GM21723 (cell line): ENCODE measurements around the gene COL6A2.
"Not testable (repeated sequence)": the region's sequence is repeated elsewhere in the genome, so short reads cannot be mapped to it uniquely, and the experiment has no call there.

ENCODE experiments used
- ATAC-seq: cut with Tn5 transposase; IDR thresholded peaks from one replicate; pipeline ENCODE4 v1.9.1; 2021; ENCODE audit warnings: mild to moderate bottlenecking, moderate library complexity; ENCODE audit not compliant: unreplicated experiment

Gene COL6A2

GRCh38 chr21:46092811-46093667 is 4.9 kb upstream of the COL6A2 start:
- no peak for ATAC-seq

- ATAC-seq = no peak
These were observed 4.1 kb upstream of the COL6A2 start for GRCh38 chr21:46093668-46094400.

- ATAC-seq = no peak
These were observed 3.4 kb upstream of the COL6A2 start for GRCh38 chr21:46094401-46095082.

- no peak for ATAC-seq
These were observed 2.7 kb upstream of the COL6A2 start for GRCh38 chr21:46095083-46095719.

GRCh38 chr21:46095814-46096595 is 1.9 kb upstream of the COL6A2 start:
- ATAC-seq = no peak

GRCh38 chr21:46096596-46097335 is 1.1 kb upstream of the COL6A2 start:
- no peak for ATAC-seq

GRCh38 chr21:46098303-46099141 is 610 bp downstream of the COL6A2 start:
- no peak for ATAC-seq

- no peak for ATAC-seq
These were observed 1.6 kb downstream of the COL6A2 start for GRCh38 chr21:46099476-46099875.

- no peak for ATAC-seq
These were observed 2.1 kb downstream of the COL6A2 start for GRCh38 chr21:46100020-46100419.

- ATAC-seq = no peak
These were observed 2.5 kb downstream of the COL6A2 start for GRCh38 chr21:46100426-46100825.

GRCh38 chr21:46100906-46101305 is 3.0 kb downstream of the COL6A2 start:
- ATAC-seq = no peak

- no peak for ATAC-seq
These were observed 6.2 kb downstream of the COL6A2 start for GRCh38 chr21:46104104-46104503.

GRCh38 chr21:46107376-46107775 is 9.5 kb downstream of the COL6A2 start:
- not testable (repeated sequence) for ATAC-seq

GRCh38 chr21:46108827-46109312 is 11.0 kb downstream of the COL6A2 start:
- no peak for ATAC-seq

GRCh38 chr21:46109313-46110221 is 11.7 kb downstream of the COL6A2 start:
- ATAC-seq = no peak

GRCh38 chr21:46110499-46111192 is 12.7 kb downstream of the COL6A2 start:
- ATAC-seq = no peak

GRCh38 chr21:46111193-46111571 is 13.3 kb downstream of the COL6A2 start:
- ATAC-seq = no peak
